A673 (cell line): ENCODE measurements around the gene CFAP57.

ENCODE experiments used
- EZH2 ChIP-seq: fragments of 200-600 bp; sonication (generic); IDR thresholded peaks from 2 replicates; pipeline ENCODE4 v1.6.1; 2017; ENCODE audit warnings: borderline replicate concordance, low read depth, mild to moderate bottlenecking, mixed read lengths, antibody characterized with exemption, low read length; ENCODE audit not compliant: poor library complexity, severe bottlenecking
- TF ChIP-seq, protein P1 (sequence below): fragments of 300-800, 200-600 bp; sonication (generic); conservative IDR thresholded peaks from 2 replicates; pipeline ENCODE4 v1.5.1; 2017; ENCODE audit warnings: low read depth, mild to moderate bottlenecking, antibody characterized with exemption, low read length, moderate library complexity, mixed read lengths

DNA sequence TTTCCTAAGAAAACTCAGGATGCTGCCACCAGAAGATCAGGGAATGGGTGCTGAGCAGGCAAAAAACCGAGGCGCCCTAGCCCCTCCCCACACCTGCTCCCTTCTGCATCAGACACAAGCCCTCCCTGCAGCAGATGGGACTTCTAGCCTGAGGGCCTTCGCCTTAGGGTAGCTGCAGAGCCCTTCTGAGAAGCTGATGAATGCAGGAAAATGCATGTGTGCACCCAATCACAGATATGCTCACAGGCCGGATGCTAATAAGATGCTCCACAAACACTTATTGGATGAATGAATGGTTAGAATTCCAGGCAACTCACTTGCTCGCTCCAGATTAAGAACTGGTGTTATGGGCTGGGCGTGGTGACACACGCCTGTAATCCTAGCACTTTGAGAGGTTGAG, 120.1 kb downstream of the CFAP57 start:
- no peak for TF ChIP-seq EZH2
- TF ChIP-seq, protein P1, sequence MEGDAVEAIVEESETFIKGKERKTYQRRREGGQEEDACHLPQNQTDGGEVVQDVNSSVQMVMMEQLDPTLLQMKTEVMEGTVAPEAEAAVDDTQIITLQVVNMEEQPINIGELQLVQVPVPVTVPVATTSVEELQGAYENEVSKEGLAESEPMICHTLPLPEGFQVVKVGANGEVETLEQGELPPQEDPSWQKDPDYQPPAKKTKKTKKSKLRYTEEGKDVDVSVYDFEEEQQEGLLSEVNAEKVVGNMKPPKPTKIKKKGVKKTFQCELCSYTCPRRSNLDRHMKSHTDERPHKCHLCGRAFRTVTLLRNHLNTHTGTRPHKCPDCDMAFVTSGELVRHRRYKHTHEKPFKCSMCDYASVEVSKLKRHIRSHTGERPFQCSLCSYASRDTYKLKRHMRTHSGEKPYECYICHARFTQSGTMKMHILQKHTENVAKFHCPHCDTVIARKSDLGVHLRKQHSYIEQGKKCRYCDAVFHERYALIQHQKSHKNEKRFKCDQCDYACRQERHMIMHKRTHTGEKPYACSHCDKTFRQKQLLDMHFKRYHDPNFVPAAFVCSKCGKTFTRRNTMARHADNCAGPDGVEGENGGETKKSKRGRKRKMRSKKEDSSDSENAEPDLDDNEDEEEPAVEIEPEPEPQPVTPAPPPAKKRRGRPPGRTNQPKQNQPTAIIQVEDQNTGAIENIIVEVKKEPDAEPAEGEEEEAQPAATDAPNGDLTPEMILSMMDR: no peak
